Hepatocyte (in vitro differentiated cells): ENCODE data around the gene FAM193B.

Experiments
- CTCF ChIP-seq: fragments of 200-600 bp; sonication (generic); IDR thresholded peaks from 2 replicates; pipeline ENCODE4 v1.5.1; 2016; ENCODE audit warnings: antibody characterized with exemption, mild to moderate bottlenecking; ENCODE audit not compliant: poor library complexity
- EZH2 ChIP-seq: fragments of 200-600 bp; sonication (generic); IDR thresholded peaks from 2 replicates; pipeline ENCODE4 v1.6.1; 2016; ENCODE audit warnings: antibody characterized with exemption, mild to moderate bottlenecking, borderline replicate concordance
- EZH2phosphoT487 ChIP-seq: fragments of 200-600 bp; sonication (generic); IDR thresholded peaks from one replicate; pipeline ENCODE4 v1.6.1; 2018; ENCODE audit warnings: antibody characterized with exemption, mild to moderate bottlenecking, low read depth, moderate library complexity; ENCODE audit not compliant: unreplicated experiment, severe bottlenecking

- no peak for TF ChIP-seq EZH2
- no peak for TF ChIP-seq CTCF
- no peak for TF ChIP-seq EZH2phosphoT487
These were observed 80.8 kb downstream of the FAM193B start, which contains the start of gene DBN1 for GRCh38 chr5:177473443-177474001.
